GM18511 (cell line): ENCODE measurements around the gene IMP4.

Source experiments
- ATAC-seq: cut with Tn5 transposase; IDR thresholded peaks from one replicate; pipeline ENCODE4 v1.9.1; 2021; ENCODE audit warnings: mild to moderate bottlenecking, moderate library complexity; ENCODE audit not compliant: unreplicated experiment

IMP4 gene

DNA sequence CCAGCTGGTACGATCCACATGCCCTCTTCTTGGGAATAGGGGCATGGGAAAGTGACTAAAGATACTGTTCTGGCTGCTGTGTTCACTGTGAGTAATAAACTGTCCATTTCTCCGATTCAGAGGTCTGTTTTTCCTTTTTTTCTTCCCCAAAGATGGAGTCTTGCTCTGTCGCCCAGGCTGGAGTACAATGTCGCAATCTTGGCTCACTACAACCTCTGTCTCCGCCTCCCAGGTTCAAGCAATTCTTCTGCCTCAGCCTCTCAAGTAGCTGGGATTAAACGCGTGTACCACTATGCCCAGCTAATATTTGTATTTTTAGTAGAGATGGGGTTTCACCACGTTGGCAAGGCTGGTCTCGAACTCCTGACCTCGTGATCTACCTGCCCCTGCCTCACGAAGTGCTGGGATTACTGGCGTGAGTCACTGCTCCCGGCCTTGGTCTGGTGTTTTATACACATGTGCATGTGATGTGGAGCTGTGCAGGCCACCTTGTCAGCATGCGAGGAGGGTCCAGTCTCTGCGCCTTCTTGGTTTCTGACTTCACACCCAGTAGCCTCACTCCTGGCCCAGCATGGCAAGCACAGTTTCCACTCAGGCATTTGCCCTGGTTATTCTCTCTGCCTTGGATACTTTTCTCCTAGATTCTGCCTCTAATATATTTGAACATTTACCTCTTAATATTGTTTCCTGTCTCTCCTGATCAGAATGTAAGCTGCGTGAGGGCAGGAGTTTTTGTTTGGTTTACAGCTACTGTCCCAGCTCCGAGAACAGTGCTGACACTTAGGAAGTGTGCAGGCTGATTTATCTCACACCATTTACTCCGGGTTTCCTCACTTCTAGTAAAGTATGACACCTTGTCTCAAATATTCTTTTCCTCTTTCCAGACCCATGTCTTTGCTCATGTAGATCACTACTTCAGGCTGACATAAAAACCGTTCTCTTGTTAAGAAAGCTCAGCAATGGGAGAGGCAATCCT, 32.9 kb downstream of the IMP4 start:
- ATAC-seq, result no peak

DNA sequence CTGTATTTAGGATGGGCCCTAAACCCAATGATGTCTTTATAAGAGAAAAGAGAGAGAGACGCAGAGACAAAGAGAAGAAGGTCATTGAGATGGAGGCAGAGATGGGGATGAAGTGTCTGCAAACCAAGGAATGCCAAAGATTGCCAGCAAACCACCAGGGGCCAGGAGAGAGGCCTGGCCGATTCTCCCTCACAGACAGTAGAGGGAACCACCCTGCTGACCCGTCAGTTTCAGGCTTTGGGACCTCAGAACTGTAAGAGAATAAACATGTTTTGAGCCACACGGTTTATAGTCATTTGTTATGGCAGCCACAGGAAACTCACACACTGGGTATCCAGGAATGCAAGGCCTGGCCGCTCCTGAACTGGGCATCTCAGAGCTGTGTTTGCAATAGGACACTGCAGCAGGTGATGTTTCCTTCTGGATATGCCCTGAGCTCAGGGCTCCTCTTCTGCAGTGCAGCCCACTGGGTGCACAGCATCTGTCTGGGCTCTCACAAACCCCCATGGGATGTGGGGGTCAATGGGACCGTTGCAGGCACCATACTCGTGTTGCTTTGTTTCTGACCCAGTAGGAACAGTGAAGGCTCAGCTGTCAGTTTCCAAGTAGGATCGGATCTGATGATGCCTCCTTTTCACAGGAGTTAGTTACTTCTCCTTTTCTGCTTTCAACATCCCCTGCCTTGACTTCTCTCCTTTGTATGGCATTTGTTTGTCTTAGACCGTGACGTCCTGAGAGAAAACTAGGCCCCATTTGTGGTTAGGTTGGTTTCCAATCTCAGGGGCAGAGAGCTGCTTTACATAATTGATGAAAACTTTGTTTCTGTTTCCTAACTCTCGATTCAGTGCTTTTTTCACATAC, 34.0 kb downstream of the IMP4 start:
- peak; percentile 64 for ATAC-seq

DNA sequence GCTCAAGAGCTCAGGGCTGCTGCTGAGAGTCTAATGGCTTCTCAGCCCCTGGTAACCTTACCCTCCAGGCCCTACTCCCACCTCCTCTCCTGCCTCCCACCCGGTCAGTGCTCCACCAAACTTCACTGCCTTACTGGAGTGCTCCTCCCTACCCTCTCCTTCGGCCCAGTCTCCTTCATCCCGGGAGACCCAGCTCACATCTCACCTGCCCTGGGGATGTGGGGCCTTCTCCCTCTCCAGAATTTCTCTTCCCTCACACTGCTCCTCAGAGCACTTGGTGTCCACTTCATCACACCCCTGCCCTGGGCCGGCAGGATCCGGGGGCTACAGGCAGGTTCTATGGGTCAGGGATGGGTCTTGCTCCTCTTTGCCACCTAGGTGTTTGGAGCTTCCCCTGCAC, 34.8 kb downstream of the IMP4 start:
- no peak for ATAC-seq

DNA sequence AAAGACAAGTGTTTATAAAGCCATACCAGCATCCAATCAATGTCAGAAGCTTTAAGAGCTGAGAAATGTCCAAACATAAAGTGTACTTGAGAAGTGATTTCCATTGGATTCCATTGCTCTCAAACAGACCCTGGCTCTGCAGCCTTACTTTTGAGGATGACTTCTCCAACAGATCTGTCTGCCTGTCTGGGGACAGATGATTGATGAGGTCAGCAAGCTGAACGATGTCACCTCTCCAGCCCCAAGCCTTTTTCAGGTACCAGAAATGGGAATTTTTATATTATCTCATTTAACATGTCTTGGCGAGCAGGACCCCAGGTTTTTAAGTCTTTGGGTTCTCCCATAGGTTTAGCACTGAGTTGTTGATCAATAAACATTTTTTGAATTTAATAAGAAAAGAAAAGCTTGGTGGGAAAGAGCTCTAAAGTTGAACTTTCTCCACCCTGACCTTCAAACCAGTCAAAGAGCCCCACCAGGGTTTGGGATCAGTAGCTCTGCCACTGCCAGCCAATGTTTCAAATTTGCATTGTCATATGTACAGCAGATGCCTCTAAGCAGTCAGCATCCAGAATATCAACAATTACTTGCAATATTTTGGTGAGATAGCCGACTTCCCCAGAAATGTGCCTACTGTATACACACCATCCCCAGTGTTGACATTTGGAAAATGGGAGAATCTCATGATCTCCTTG, 35.7 kb downstream of the IMP4 start:
- no peak for ATAC-seq

- no peak for ATAC-seq
These were observed 36.2 kb downstream of the IMP4 start for GRCh38 chr2:130378898-130379214.

GRCh38 chr2:130380096-130380934, 37.6 kb downstream of the IMP4 start:
- ATAC-seq, result no peak

DNA sequence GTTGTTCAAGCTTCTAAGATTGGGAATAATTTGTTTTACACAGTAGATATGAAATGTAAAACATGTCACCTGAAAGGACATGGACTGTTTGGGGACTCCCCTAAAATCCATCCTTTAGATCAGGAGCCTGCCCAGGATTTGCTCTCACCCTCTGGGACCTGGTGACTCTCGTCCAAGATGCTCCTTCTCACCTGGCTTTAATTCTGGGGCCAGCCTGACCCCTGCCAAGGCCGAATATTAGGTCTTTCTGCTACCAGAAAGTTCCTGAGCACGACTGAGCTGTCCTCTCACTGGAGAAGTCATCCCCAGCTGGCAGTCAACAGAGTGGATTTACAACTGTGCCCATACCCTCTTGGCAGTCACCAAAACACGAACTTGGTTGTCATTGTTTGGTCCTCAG, 38.4 kb downstream of the IMP4 start:
- no peak for ATAC-seq

DNA sequence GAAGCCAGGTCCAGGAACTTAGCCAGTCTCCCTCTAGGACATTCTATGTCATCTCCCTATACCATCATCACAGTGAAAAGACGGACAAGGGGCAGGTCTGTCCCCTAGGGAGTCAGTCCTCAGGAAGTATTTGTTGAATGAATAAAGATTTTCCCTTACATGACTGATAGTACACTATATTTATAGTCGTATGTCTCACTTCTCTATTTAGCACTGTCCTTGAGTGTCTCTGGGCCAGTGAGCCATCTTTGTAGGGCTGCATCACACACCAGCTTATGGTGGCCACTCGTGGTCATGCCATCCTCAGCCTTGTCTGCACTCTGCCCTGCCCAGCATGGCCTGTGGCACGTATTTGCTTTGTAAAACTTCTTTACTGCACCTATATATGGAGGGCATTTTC, 38.9 kb downstream of the IMP4 start:
- ATAC-seq, result peak; percentile 29

GRCh38 chr2:130382313-130382917, 39.7 kb downstream of the IMP4 start:
- ATAC-seq, result no peak

DNA sequence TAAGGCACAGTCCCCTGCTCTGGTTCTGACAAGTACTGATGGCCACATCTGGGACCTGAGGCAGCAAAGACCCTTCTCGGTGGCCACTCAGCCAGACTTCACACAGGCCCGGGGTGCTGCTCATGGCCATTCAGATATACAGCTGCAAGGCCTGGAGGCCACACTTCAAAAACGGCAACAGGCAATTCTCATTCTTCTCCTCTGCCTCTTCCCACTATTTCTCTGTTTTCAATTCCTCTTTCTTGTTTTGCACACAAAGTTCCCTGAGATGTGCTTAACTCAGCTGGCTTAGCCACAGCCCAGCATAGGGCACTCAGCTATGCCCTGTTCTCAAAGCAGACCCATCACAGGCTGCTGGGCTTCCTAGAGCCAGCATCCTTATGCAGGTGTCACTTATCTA, 43.0 kb downstream of the IMP4 start:
- ATAC-seq, result peak; percentile 51

DNA sequence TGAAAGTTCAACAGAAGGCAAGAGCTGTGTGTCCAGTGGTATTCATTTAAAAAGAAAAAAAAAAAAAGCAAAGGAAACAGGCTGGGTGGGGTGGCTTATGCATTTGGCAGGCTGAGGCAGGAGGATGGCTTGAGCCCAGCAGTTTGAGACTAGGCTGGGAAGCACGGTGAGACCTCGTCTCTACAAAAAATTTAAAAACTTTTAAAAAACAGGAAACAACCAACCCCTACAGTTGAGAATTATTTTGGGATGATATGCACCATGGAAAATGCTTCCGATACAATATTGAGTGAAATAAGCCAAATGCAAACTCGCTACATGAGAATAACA, 44.3 kb downstream of the IMP4 start:
- no peak for ATAC-seq

- ATAC-seq, result no peak
These were observed 45.1 kb downstream of the IMP4 start for GRCh38 chr2:130387804-130388203.

- no peak for ATAC-seq
These were observed 45.7 kb downstream of the IMP4 start for GRCh38 chr2:130388221-130388907.

DNA sequence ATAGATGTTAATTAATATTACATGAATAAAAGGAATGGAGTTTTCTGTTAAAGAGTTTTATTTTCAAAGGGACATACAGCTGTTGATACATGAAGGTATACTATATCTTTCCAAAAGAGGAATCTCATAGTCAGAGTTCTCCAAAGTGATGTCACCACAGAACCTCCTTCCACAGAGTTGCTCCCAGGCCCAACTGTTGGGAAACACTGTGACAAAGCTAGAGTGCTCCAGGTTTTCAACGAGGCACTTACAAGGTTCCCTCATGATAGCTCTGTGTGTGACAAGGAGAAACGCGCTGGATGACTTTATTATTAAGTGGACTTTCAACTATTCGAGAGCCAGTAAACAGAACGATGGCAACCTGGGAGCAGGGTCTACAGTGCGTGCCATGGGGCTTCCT, 46.7 kb downstream of the IMP4 start:
- no peak for ATAC-seq

DNA sequence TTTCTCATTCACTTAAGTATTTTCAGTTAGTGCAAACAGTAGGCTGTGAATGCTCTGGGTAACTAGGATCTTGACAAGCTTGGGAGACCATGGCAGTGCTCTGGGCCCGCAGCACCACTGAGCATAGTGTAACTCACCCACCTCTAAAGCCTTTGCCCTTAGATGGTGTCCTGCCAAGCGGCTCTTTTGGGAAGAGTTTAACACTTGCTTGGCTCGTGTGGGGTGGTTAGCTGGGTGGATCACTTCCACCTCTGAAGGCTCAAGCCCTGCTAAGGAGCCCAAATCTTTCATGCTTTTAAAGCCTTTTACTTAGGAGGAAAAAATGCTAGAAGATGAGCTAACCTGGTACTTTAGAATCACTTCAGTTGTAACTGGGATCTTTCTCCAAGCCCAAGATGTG, 47.1 kb downstream of the IMP4 start:
- ATAC-seq, result no peak

DNA sequence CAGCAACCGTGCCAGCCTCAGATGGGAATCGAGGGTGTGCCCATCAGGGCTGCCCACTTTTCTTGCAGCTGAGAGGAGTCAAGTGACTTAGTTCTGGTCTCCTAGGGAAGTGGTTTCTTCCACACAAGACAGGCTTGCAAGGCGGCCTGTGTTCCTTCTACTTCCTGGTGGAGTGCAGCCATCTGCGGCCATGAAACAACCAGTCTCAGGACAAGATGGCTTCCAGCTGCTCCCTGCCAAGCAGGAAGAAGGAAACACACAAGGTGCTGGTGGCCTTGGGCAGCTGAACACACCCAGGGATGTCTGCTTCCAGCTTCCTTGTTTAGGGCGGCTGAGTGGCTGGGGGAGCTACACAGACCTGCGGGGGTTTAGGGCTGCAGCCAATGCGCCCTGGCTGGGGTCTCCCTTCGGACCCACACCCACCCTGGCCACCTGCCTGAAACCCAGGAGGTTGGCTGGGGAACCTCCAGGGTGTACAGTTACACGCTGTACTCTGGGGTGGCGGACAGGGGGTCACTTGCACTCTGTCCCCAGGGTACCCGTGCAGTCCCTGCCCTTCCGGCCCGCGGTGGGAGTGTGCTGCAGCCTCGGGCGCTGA, 47.9 kb downstream of the IMP4 start:
- ATAC-seq, result peak; percentile 29

DNA sequence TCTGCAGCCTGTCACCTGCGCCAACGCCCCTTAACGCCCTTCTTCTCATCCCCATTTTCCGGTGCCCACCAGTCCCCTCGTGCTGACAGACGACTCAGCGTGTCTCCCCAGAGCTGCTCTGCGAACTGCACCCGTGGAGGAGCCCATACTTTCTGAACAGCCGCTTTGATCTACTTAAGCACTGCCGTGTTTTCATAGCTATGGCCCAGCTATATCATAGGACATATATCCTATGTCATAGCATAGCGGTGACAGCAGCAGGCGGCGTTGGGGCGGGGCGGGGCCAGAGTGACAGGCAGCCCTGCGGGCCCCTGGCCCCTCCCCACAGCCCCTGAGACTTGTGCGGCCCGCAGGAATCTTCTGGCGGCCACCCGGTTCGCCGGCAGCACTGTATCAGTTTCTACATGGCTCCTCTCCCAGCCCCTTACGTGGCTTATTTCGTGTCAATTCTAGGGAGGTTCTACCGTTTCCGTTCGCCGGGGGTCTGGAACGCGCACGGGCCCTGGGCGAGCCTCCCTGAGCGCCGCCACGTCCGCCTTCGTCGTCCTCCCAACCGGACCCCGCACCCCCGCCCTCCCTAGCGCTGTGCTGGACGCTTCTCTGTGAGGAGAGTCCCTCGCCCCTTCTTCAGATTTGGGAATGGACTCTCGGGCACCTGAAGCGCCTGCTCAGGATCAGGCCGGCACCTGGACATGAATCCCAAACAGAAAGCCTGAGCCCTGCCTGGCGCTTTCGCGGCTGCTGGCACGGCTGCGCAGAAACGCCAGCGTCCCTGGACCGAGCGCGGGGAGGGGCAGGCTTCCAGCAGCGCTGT, 48.6 kb downstream of the IMP4 start:
- ATAC-seq, result peak; percentile 93

- ATAC-seq, result no peak
These were observed 49.4 kb downstream of the IMP4 start for GRCh38 chr2:130391872-130392670.
